ENCODE data around the gene ZNF587B.
"Not testable (repeated sequence)": the region's sequence is repeated elsewhere in the genome, so short reads cannot be mapped to it uniquely, and the experiment has no call there.

Gene ZNF587B

GRCh38 chr19:57830071-57830602 is at the start of gene ZNF587B:
Gene ZNF587B (plus strand): TSS chr19:57830299. CDS start chr19:57830529, 230 bp downstream.
- peak in 1 of 2 experiments; percentile 9 for DNase-seq

- DNase-seq: no peak
Measured at GRCh38 chr19:57786286-57786685, 43.8 kb upstream of the ZNF587B start.

- DNase-seq: no peak
Measured at GRCh38 chr19:57786906-57787305, 43.2 kb upstream of the ZNF587B start.

GRCh38 chr19:57788114-57788692 is 41.9 kb upstream of the ZNF587B start:
- no peak for DNase-seq

- no peak for DNase-seq
Measured at GRCh38 chr19:57789288-57789687, 40.8 kb upstream of the ZNF587B start.

GRCh38 chr19:57796580-57796979 is 33.5 kb upstream of the ZNF587B start:
- DNase-seq: not testable (repeated sequence)

- DNase-seq: no peak
Measured at GRCh38 chr19:57800696-57801095, 29.4 kb upstream of the ZNF587B start.

- no peak for DNase-seq
Measured at GRCh38 chr19:57802269-57802668, 27.8 kb upstream of the ZNF587B start.

GRCh38 chr19:57803265-57803593 is 26.9 kb upstream of the ZNF587B start:
- no peak for DNase-seq

- DNase-seq: no peak
Measured at GRCh38 chr19:57803594-57804325, 26.3 kb upstream of the ZNF587B start.

- DNase-seq: no peak
Measured at GRCh38 chr19:57807541-57807940, 22.6 kb upstream of the ZNF587B start.

GRCh38 chr19:57810410-57811295 is 19.4 kb upstream of the ZNF587B start:
- DNase-seq: not testable (repeated sequence)

GRCh38 chr19:57812226-57812625 is 17.9 kb upstream of the ZNF587B start:
- DNase-seq: no peak

GRCh38 chr19:57812975-57813820 is 16.9 kb upstream of the ZNF587B start:
- not testable (repeated sequence) for DNase-seq

GRCh38 chr19:57813919-57814504 is 16.1 kb upstream of the ZNF587B start:
- no peak for DNase-seq

- DNase-seq: peak; percentile 86 to 94
Measured at GRCh38 chr19:57814505-57815246, 15.4 kb upstream of the ZNF587B start, which contains the start of gene ZNF552. Gene ZNF552 (minus strand): TSS chr19:57814913. CDS start chr19:57814743, 170 bp downstream.

GRCh38 chr19:57815247-57816075 is 14.6 kb upstream of the ZNF587B start:
- no peak for DNase-seq

GRCh38 chr19:57816652-57817051 is 13.4 kb upstream of the ZNF587B start:
- no peak for DNase-seq

- DNase-seq: no peak
Measured at GRCh38 chr19:57817976-57818375, 12.1 kb upstream of the ZNF587B start.

GRCh38 chr19:57818378-57818777 is 11.7 kb upstream of the ZNF587B start:
- no peak for DNase-seq
